SK-N-SH (cell line): ENCODE data around the gene PPM1E.

ENCODE experiments used
- CTCF ChIP-seq: fragments of 200-600 bp; sonication (generic); IDR thresholded peaks from 2 replicates; pipeline ENCODE4 v1.6.1; 2017; ENCODE audit warnings: antibody characterized with exemption, mild to moderate bottlenecking, moderate library complexity
- EP300 ChIP-seq, 2 experiments: IDR thresholded peaks; 2 replicates each; pipeline versions ENCODE4 v1.4.0 to v1.6.1; 2012; ENCODE audit warnings: borderline replicate concordance in 1 of 2, low read depth in 1 of 2, low read length in 1 of 2
- EZH2phosphoT487 ChIP-seq: fragments of 200-600 bp; sonication (generic); IDR thresholded peaks from 2 replicates; pipeline ENCODE4 v1.6.1; 2017; ENCODE audit warnings: low read depth, mixed run types, mild to moderate bottlenecking, antibody characterized with exemption, moderate library complexity, borderline replicate concordance
- FOSL2 ChIP-seq: IDR thresholded peaks from 2 replicates; pipeline ENCODE4 v1.4.0; 2012; ENCODE audit warnings: low read depth, mild to moderate bottlenecking, moderate library complexity, borderline replicate concordance
- FOXM1 ChIP-seq: IDR thresholded peaks from 2 replicates; pipeline ENCODE4 v1.4.0; 2012; ENCODE audit warnings: low read depth, mild to moderate bottlenecking
- MAX ChIP-seq: IDR thresholded peaks from 2 replicates; pipeline ENCODE4 v1.4.0; 2012; ENCODE audit warnings: low read depth
- POLR2AphosphoS5 ChIP-seq: IDR thresholded peaks from 2 replicates; pipeline ENCODE4 v1.6.1; 2012; ENCODE audit warnings: low read depth, low read length
- RFX5 ChIP-seq: IDR thresholded peaks from 2 replicates; pipeline ENCODE4 v1.6.1; 2012; ENCODE audit warnings: mild to moderate bottlenecking, improper control_type of control experiment, low read length
- YY1 ChIP-seq: IDR thresholded peaks from 2 replicates; pipeline ENCODE4 v1.4.0; 2012; ENCODE audit warnings: low read depth, mild to moderate bottlenecking

- TF ChIP-seq EP300 (IDR thresholded peaks at IDR 0.05; ENCODE audit: borderline replicate concordance in 1 of 2, low read depth in 1 of 2, low read length in 1 of 2) (no peak), CTCF (no peak), EZH2phosphoT487 (no peak), FOSL2 (no peak), POLR2AphosphoS5 (no peak), FOXM1 (no peak), YY1 (no peak), RFX5 (no peak), MAX (no peak)
These were observed 244.4 kb downstream of the PPM1E start for GRCh38 chr17:59000022-59000421.
